GM12878 (cell line): ENCODE data around the gene REG1B. TPM values are rescaled to one million over a fixed set of nuclear protein-coding genes. Genes with fewer than 3 reads are reported as not detected.

Experiments
- ATAC-seq: fragments of 200-7000 bp; cut with Tn5 transposase; 3 replicates; pipeline ENCODE4 v1.9.1; 2020; ENCODE audit warnings: mild to moderate bottlenecking, moderate library complexity
- BruUV-seq: library from RNA; stranded (reverse); fragments of 400-500 nt; replicated peaks from 2 replicates; lab custom pipeline; 2021; lab: Mats Ljungman, UMichigan
- CTCF ChIA-PET: fragments of 300-600 bp; sonication (Branson Sonifier 250); formaldehyde crosslinking; extraction: SDS; loops from one replicate; lab custom pipeline; 2021; ENCODE audit warnings: inconsistent platforms; lab: Yijun Ruan, JAX
- POLR2A ChIA-PET: fragments of 350-600 bp; formaldehyde crosslinking; extraction: SDS; loops from one replicate; lab custom pipeline; 2021; ENCODE audit warnings: inconsistent platforms; lab: Charles Lee
- RAD21 ChIA-PET: fragments of 300-600 bp; sonication (Branson Sonifier 250); formaldehyde crosslinking; loops from one replicate; lab custom pipeline; 2023; ENCODE audit warnings: antibody characterized with exemption; ENCODE audit not compliant: unreplicated experiment; lab: Charles Lee
- SMC1A ChIA-PET: fragments of 300-600 bp; sonication (Branson Sonifier 250); formaldehyde crosslinking; loops from one replicate; lab custom pipeline; 2023; ENCODE audit not compliant: unreplicated experiment, uncharacterized antibody; lab: Charles Lee
- DNase-seq: peaks from one replicate; pipeline ENCODE4 v3.0.0-alpha.2; 2011; ENCODE audit warnings: low read depth, low spot score
- FAIRE-seq: peaks from 3 replicates; lab custom pipeline; 2011; peaks lifted over from hg19 to GRCh38; lab: Jason Lieb, UNC
- H2AFZ ChIP-seq: 2 replicates; pipeline ENCODE4 v1.6.0; 2011; ENCODE audit warnings: low read depth, low read length, control low read depth; ENCODE audit not compliant: control insufficient read depth
- H3K27ac ChIP-seq: 2 replicates; pipeline ENCODE4 v1.5.1; 2011; ENCODE audit warnings: control low read depth; ENCODE audit not compliant: control insufficient read depth, insufficient read depth
- H3K27me3 ChIP-seq, 2 experiments: replicated peaks in 1 of 2; 2 replicates each; pipeline versions ENCODE4 v1.6.0 to v1.6.1; 2011; ENCODE audit warnings: low read length in 1 of 2; ENCODE audit not compliant: control insufficient read depth in 2 of 2, insufficient read depth in 2 of 2
- H3K36me3 ChIP-seq, 2 experiments: 2 replicates each; pipeline ENCODE4 v1.5.1; 2011; ENCODE audit warnings: low read length in 1 of 2; ENCODE audit not compliant: control insufficient read depth in 2 of 2, insufficient read depth in 2 of 2
- H3K4me1 ChIP-seq: 2 replicates; pipeline ENCODE4 v1.6.1; 2011; ENCODE audit warnings: mild to moderate bottlenecking, low read length, moderate library complexity, mixed read lengths; ENCODE audit not compliant: control insufficient read depth, insufficient read depth
- H3K4me2 ChIP-seq: 2 replicates; pipeline ENCODE4 v1.6.0; 2011; ENCODE audit warnings: control low read depth; ENCODE audit not compliant: control insufficient read depth, insufficient read depth
- H3K4me3 ChIP-seq: fragments of 200-600 bp; sonication (generic); 2 replicates; pipeline ENCODE4 v1.5.1; 2016
- H3K79me2 ChIP-seq: 2 replicates; pipeline ENCODE4 v1.6.0; 2011; ENCODE audit warnings: low read length; ENCODE audit not compliant: control insufficient read depth, insufficient read depth
- H3K9ac ChIP-seq: 2 replicates; pipeline ENCODE4 v1.8.0; 2011; ENCODE audit warnings: low read length, control low read depth, mixed read lengths; ENCODE audit not compliant: control insufficient read depth, insufficient read depth
- H3K9me3 ChIP-seq: replicated peaks from 3 replicates; pipeline ENCODE4 v1.5.1; 2011; ENCODE audit warnings: mild to moderate bottlenecking, low read length; ENCODE audit not compliant: control insufficient read depth, insufficient read depth
- H4K20me1 ChIP-seq: 2 replicates; pipeline ENCODE4 v1.6.0; 2011; ENCODE audit not compliant: control insufficient read depth, insufficient read depth
- BACH1 ChIP-seq: fragments of 450-650 bp; IDR thresholded peaks from 2 replicates; pipeline ENCODE4 v1.6.1; 2017; ENCODE audit warnings: mild to moderate bottlenecking, borderline replicate concordance
- BCLAF1 ChIP-seq: fragments of 450-650 bp; IDR thresholded peaks from 2 replicates; pipeline ENCODE4 v1.6.1; 2017; ENCODE audit warnings: antibody characterized with exemption, mild to moderate bottlenecking, moderate library complexity
- CUX1 ChIP-seq: IDR thresholded peaks from 2 replicates; pipeline ENCODE4 v1.6.1; 2012; ENCODE audit warnings: improper control_type of control experiment, low read depth, low read length; ENCODE audit not compliant: insufficient replicate concordance
- FOXM1 ChIP-seq: IDR thresholded peaks from 2 replicates; pipeline ENCODE4 v1.6.1; 2012; ENCODE audit warnings: low read depth, mild to moderate bottlenecking, inconsistent platforms, low read length, moderate library complexity
- IKZF1 ChIP-seq: fragments of 450-650 bp; conservative IDR thresholded peaks from 2 replicates; pipeline ENCODE4 v1.6.1; 2017; ENCODE audit warnings: antibody characterized with exemption, mild to moderate bottlenecking
- JUNB ChIP-seq: IDR thresholded peaks from 2 replicates; pipeline ENCODE4 v1.6.1; 2016; ENCODE audit warnings: antibody characterized with exemption, mild to moderate bottlenecking
- JUND ChIP-seq: IDR thresholded peaks from 2 replicates; pipeline ENCODE4 v1.6.1; 2012; ENCODE audit warnings: low read depth, mild to moderate bottlenecking, low read length, improper control_type of control experiment, moderate library complexity
- REST ChIP-seq: IDR thresholded peaks from 2 replicates; pipeline ENCODE4 v1.6.1; 2012; ENCODE audit warnings: mild to moderate bottlenecking, low read depth, low read length
- SIN3A ChIP-seq: IDR thresholded peaks from 2 replicates; pipeline ENCODE4 v1.6.1; 2012; ENCODE audit warnings: low read depth, low read length, improper control_type of control experiment
- USF1 ChIP-seq: IDR thresholded peaks from 2 replicates; pipeline ENCODE4 v1.6.1; 2011; ENCODE audit warnings: borderline replicate concordance, low read depth, mild to moderate bottlenecking, moderate library complexity, mixed read lengths, low read length; ENCODE audit not compliant: insufficient read depth; ENCODE audit errors: extremely low read length
- WGBS: methylation state at CpG from one replicate; pipeline ENCODE4 v1.1.6; 2016; ENCODE audit warnings: low lambda C conversion rate; ENCODE audit not compliant: insufficient replicate concordance, insufficient coverage; ENCODE audit errors: missing lambda C conversion rate; 5-methylcytosine and 5-hydroxymethylcytosine counted together
- in situ Hi-C: fragments of 300-500 bp; cut with MboI; formaldehyde crosslinking; loops from 9 replicates; pipeline ENCODE4 v1.14.3; 2018; ENCODE audit warnings: mixed read lengths
- intact Hi-C: fragments of 100-400 bp; cut with micrococcal nuclease; formaldehyde crosslinking; loops from one replicate; pipeline ENCODE4 v1.14.2; 2022; ENCODE audit not compliant: unreplicated experiment
- polyA plus RNA-seq, 11 experiments: library from polyadenylated mRNA; depleted of rRNA in 4 of 11; unstranded in 6 of 11; stranded (reverse) in 5 of 11; fragments of >200 nt; fragmentation: Nextera tagmentation in 4 of 11; fragmentation: Illumina TruSeq in 1 of 11; extraction: Ambion mirVana in 4 of 11; extraction: Trizol in 1 of 11; gene quantifications; 1 replicate in 1 of 11; 2 replicates in 10 of 11; pipeline versions ENCODE4 v1.2.1 to v1.2.3, GENCODE V29; 2011 to 2016; ENCODE audit warnings: inconsistent platforms in 2 of 11, missing spikeins in 2 of 11, low read depth in 1 of 11
- total RNA-seq, 4 experiments: library from RNA; depleted of rRNA in 3 of 4; stranded (reverse); fragments of >200 nt in 3 of 4; fragmentation: Illumina TruSeq in 1 of 4; extraction: Trizol in 1 of 4; gene quantifications; 2 replicates each; pipeline versions ENCODE4 v1.2.1 to v1.2.3, GENCODE V29; 2013 to 2021

The REG1B gene
- total and polyA plus RNA-seq, 10 of the 15 experiments (the other 5 are each of a cell fraction or from before 2014, with no cell fraction given), result 2.7 TPM; not detected in 9

- no peak for TF ChIP-seq BCLAF1
Measured at GRCh38 chr2:79097843-79098242, 10.1 kb upstream of the REG1B start (continued).

GRCh38 chr2:79090693-79091092 is 2.9 kb upstream of the REG1B start:
- ATAC-seq (no peak), FAIRE-seq (no peak), DNase-seq (no peak)
- H3K4me2 ChIP-seq, result no peak overlapping the region
- H4K20me1 ChIP-seq, result no peaks in the 10 kb centered on the region
- ChIA-PET SMC1A (no interaction called here), POLR2A (no interaction called here), RAD21 (no interaction called here), CTCF (no interaction called here)
- WGBS, result 45% methylated on average over 4 of the region's 4 CpGs
- H2AFZ ChIP-seq, result no peak overlapping the region
- no TSS peak for BruUV-seq
- H3K27ac ChIP-seq, result no peak overlapping the region
- H3K9me3 ChIP-seq, result no peaks in the 10 kb centered on the region
- H3K4me1 ChIP-seq, result no peaks in the 10 kb centered on the region
- no peaks in the 10 kb centered on the region for H3K36me3 ChIP-seq
- no peak overlapping the region for H3K4me3 ChIP-seq
- intact Hi-C loops, result no loop called here
- no peaks in the 10 kb centered on the region for H3K27me3 ChIP-seq
- H3K79me2 ChIP-seq, result no peaks in the 10 kb centered on the region
- in situ Hi-C loops, result no loop called here
- H3K9ac ChIP-seq, result no peak overlapping the region
- TF ChIP-seq REST (no peak), BACH1 (no peak), IKZF1 (no peak), USF1 (no peak), JUNB (no peak), JUND (no peak), FOXM1 (no peak), CUX1 (no peak), SIN3A (no peak)
